HepG2 (cell line): ENCODE data around the gene KMT2E. TPM values are rescaled to one million over a fixed set of nuclear protein-coding genes. Genes with fewer than 3 reads are reported as not detected.

Experiments
- ELF3 ChIP-seq: IDR thresholded peaks from 2 replicates; pipeline ENCODE4 v1.6.1; 2016; ENCODE audit warnings: missing genetic modification reagents, missing compliant biosample characterization
- FOXC1 ChIP-seq: sonication (generic); formaldehyde crosslinking; IDR thresholded peaks from 2 replicates; pipeline ENCODE4 v1.8.0; 2022; ENCODE audit warnings: mild to moderate bottlenecking, missing genetic modification reagents, borderline replicate concordance
- HDAC6 ChIP-seq: fragments of 200-600 bp; sonication (generic); IDR thresholded peaks from 2 replicates; pipeline ENCODE4 v1.7.0; 2017; ENCODE audit warnings: mild to moderate bottlenecking, antibody characterized with exemption, low read length, low read depth
- MAZ ChIP-seq, 2 experiments: sonication (generic) in 1 of 2; formaldehyde crosslinking in 1 of 2; IDR thresholded peaks; 2 replicates each; pipeline versions ENCODE4 v1.5.0 to v1.6.1; 2012 to 2020; ENCODE audit warnings: low read depth in 2 of 2, mild to moderate bottlenecking in 2 of 2, borderline replicate concordance in 1 of 2, improper control_type of control experiment in 1 of 2, low read length in 1 of 2, missing genetic modification reagents in 1 of 2, moderate library complexity in 1 of 2
- MED8 ChIP-seq: sonication (generic); formaldehyde crosslinking; IDR thresholded peaks from 2 replicates; pipeline ENCODE4 v1.8.1; 2023; ENCODE audit warnings: mild to moderate bottlenecking, missing genetic modification reagents; ENCODE audit not compliant: insufficient replicate concordance
- MEIS2 ChIP-seq: sonication (generic); formaldehyde crosslinking; IDR thresholded peaks from 2 replicates; pipeline ENCODE4 v1.9.0; 2021; ENCODE audit warnings: mild to moderate bottlenecking, missing genetic modification reagents
- MLLT10 ChIP-seq: sonication (generic); formaldehyde crosslinking; IDR thresholded peaks from 2 replicates; pipeline ENCODE4 v1.4.0; 2020; ENCODE audit warnings: missing genetic modification reagents
- NFKB2 ChIP-seq: sonication (generic); formaldehyde crosslinking; IDR thresholded peaks from 2 replicates; pipeline ENCODE4 v1.4.0; 2020; ENCODE audit warnings: missing genetic modification reagents, borderline replicate concordance
- NPAS2 ChIP-seq: sonication (generic); formaldehyde crosslinking; IDR thresholded peaks from 2 replicates; pipeline ENCODE4 v1.8.0; 2022; ENCODE audit warnings: mild to moderate bottlenecking, missing genetic modification reagents, borderline replicate concordance
- PLRG1 ChIP-seq: fragments of 450-650 bp; conservative IDR thresholded peaks from 2 replicates; pipeline ENCODE4 v1.6.1; 2016
- RAD21 ChIP-seq: fragments of 450-650 bp; formaldehyde crosslinking; IDR thresholded peaks from 2 replicates; pipeline ENCODE4 v1.5.0; 2020; ENCODE audit warnings: mild to moderate bottlenecking
- SIN3A ChIP-seq: IDR thresholded peaks from 2 replicates; pipeline ENCODE4 v1.6.1; 2011; ENCODE audit warnings: low read depth, mild to moderate bottlenecking, control low read depth, low read length, borderline replicate concordance
- SRSF4 ChIP-seq: fragments of 200-400 bp; formaldehyde crosslinking; IDR thresholded peaks from one replicate; pipeline ENCODE4 v1.6.1; 2018; ENCODE audit warnings: mild to moderate bottlenecking, low read depth, low read length, moderate library complexity; ENCODE audit not compliant: poor library complexity, severe bottlenecking
- YEATS2 ChIP-seq: sonication (generic); formaldehyde crosslinking; IDR thresholded peaks from 2 replicates; pipeline ENCODE4 v1.4.0; 2020; ENCODE audit warnings: missing genetic modification reagents, borderline replicate concordance
- ZNF335 ChIP-seq: sonication (generic); formaldehyde crosslinking; IDR thresholded peaks from 2 replicates; pipeline ENCODE4 v1.4.0; 2020; ENCODE audit warnings: missing genetic modification reagents
- ZNF557 ChIP-seq: sonication (generic); formaldehyde crosslinking; IDR thresholded peaks from 2 replicates; pipeline ENCODE4 v1.4.0; 2020; ENCODE audit warnings: missing genetic modification reagents
- ZNF747 ChIP-seq: sonication (generic); formaldehyde crosslinking; IDR thresholded peaks from 2 replicates; pipeline ENCODE4 v1.8.1; 2023; ENCODE audit warnings: missing genetic modification reagents, mild to moderate bottlenecking, borderline replicate concordance
- ZNF773 ChIP-seq: sonication (generic); formaldehyde crosslinking; IDR thresholded peaks from 2 replicates; pipeline ENCODE4 v1.4.0; 2020; ENCODE audit warnings: missing genetic modification reagents, borderline replicate concordance
- polyA plus RNA-seq, 8 experiments: library from polyadenylated mRNA; depleted of rRNA in 3 of 8; stranded (reverse) in 7 of 8; unstranded in 1 of 8; fragments of >200 nt; fragmentation: Illumina TruSeq in 4 of 8; extraction: Trizol in 4 of 8; gene quantifications; 2 replicates each; pipeline versions ENCODE4 v1.2.1 to v1.2.3, GENCODE V29; 2011 to 2016; ENCODE audit warnings: low read depth in 4 of 8, missing spikeins in 1 of 8, mixed read lengths in 1 of 8; ENCODE audit not compliant: insufficient read depth in 1 of 8
- total RNA-seq, 5 experiments: library from RNA; depleted of rRNA; stranded (reverse); fragments of >200 nt; fragmentation: Illumina TruSeq; extraction: Trizol; gene quantifications; 2 replicates each; pipeline ENCODE4 v1.2.3, GENCODE V29; 2016; ENCODE audit warnings: low read depth in 1 of 5
- TF ChIP-seq, protein P1 (sequence below): sonication (generic); formaldehyde crosslinking; IDR thresholded peaks from 2 replicates; pipeline ENCODE4 v1.5.0; 2020; ENCODE audit warnings: mild to moderate bottlenecking, missing genetic modification reagents, moderate library complexity
- TF ChIP-seq, protein P2 (sequence below): sonication (generic); formaldehyde crosslinking; IDR thresholded peaks from 2 replicates; pipeline ENCODE4 v1.4.0; 2020; ENCODE audit warnings: mild to moderate bottlenecking, missing genetic modification reagents
- TF ChIP-seq, protein P3 (sequence below): sonication (generic); formaldehyde crosslinking; conservative IDR thresholded peaks from 2 replicates; pipeline ENCODE4 v1.8.0; 2022; ENCODE audit warnings: low read depth, missing genetic modification reagents
- TF ChIP-seq, protein P4 (sequence below): sonication (generic); formaldehyde crosslinking; IDR thresholded peaks from 2 replicates; pipeline ENCODE4 v1.5.0; 2020; ENCODE audit warnings: mild to moderate bottlenecking, low read depth, missing genetic modification reagents, borderline replicate concordance

The KMT2E gene
- total and polyA plus RNA-seq, 2 of the 13 experiments (the other 11 are each of a cell fraction or from before 2014, with no cell fraction given), result 6.3 to 24.4 TPM

DNA sequence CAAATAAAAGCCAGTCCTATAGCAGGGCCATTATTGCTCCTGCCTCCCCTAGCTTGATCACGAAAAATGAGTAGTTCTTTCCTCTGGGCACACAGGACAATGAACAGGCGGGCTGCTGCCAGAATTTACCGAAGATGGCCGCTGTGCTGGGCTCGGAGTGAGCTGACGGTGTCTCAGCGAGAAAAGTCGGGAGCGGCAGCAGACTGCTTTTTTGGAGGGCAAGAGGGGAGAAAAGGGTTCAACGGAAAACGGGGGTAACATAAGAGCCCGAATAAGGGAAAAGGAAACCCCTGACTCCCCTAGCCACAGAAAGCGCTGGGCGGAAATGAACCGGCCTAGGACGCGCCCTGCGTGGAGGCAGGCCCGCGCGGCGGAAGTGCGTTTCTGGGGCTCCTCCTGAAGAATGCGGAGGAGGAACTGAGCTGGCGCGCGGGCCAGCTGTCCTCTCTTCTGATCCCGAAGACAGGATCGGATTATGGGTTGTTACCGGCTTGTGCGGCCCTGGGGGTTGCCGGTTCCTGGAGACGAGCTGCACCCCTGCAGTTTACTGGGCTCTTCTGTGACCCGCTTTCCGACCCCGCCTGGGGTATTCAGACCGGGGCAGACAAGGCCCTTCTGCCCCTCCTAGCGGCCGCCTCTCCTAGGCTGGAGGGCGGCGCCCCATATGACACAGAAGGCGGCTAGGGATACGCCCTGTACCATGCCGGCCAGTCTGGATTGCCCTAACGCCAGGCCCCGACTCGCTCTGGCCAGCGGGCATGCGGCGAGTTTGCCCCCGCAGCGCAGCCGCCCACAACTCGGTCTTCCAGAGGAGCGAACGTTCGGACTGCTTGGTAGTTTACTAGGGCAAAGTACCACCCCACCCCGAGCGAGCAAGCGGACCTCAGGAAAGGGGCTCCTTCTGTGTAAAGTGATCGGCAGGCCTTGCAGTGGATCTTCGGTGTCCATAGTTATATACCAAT, 30.1 kb upstream of the KMT2E start (continued):
- TF ChIP-seq RAD21 (CRISPR knock-in tag), result peak; percentile 70
- no peak; the same call in 1 of the 2 replicates for TF ChIP-seq ZNF557 (CRISPR knock-in tag)
- peak; percentile 68 for TF ChIP-seq MEIS2 (CRISPR knock-in tag)
- TF ChIP-seq ELF3, result peak; percentile 77
- TF ChIP-seq HDAC6, result no peak
- peak; percentile 16 for TF ChIP-seq MED8 (CRISPR knock-in tag)
- no peak for TF ChIP-seq NPAS2 (CRISPR knock-in tag)
- TF ChIP-seq ZNF773 (CRISPR knock-in tag), result no peak
- no peak for TF ChIP-seq PLRG1
- TF ChIP-seq FOXC1 (CRISPR knock-in tag), result no peak; the same call in 1 of the 2 replicates
- peak; percentile 87; the same call in 1 of the 2 replicates for TF ChIP-seq SIN3A
- TF ChIP-seq, protein P1, sequence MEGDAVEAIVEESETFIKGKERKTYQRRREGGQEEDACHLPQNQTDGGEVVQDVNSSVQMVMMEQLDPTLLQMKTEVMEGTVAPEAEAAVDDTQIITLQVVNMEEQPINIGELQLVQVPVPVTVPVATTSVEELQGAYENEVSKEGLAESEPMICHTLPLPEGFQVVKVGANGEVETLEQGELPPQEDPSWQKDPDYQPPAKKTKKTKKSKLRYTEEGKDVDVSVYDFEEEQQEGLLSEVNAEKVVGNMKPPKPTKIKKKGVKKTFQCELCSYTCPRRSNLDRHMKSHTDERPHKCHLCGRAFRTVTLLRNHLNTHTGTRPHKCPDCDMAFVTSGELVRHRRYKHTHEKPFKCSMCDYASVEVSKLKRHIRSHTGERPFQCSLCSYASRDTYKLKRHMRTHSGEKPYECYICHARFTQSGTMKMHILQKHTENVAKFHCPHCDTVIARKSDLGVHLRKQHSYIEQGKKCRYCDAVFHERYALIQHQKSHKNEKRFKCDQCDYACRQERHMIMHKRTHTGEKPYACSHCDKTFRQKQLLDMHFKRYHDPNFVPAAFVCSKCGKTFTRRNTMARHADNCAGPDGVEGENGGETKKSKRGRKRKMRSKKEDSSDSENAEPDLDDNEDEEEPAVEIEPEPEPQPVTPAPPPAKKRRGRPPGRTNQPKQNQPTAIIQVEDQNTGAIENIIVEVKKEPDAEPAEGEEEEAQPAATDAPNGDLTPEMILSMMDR (CRISPR knock-in tag), result peak; percentile 72
- TF ChIP-seq ZNF335 (CRISPR knock-in tag), result peak; percentile 80
- TF ChIP-seq ZNF747, result no peak
- TF ChIP-seq NFKB2 (CRISPR knock-in tag), result no peak; the same call in none of the 2 replicates
- TF ChIP-seq, protein P2, sequence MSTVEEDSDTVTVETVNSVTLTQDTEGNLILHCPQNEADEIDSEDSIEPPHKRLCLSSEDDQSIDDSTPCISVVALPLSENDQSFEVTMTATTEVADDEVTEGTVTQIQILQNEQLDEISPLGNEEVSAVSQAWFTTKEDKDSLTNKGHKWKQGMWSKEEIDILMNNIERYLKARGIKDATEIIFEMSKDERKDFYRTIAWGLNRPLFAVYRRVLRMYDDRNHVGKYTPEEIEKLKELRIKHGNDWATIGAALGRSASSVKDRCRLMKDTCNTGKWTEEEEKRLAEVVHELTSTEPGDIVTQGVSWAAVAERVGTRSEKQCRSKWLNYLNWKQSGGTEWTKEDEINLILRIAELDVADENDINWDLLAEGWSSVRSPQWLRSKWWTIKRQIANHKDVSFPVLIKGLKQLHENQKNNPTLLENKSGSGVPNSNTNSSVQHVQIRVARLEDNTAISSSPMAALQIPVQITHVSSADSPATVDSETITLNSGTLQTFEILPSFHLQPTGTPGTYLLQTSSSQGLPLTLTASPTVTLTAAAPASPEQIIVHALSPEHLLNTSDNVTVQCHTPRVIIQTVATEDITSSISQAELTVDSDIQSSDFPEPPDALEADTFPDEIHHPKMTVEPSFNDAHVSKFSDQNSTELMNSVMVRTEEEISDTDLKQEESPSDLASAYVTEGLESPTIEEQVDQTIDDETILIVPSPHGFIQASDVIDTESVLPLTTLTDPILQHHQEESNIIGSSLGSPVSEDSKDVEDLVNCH, result no peak
- TF ChIP-seq MAZ (IDR thresholded peaks at IDR 0.05; ENCODE audit: borderline replicate concordance, low read depth, low read length), result no peak
- TF ChIP-seq MAZ (CRISPR knock-in tag; IDR thresholded peaks at IDR 0.05; ENCODE audit: low read depth), result peak; percentile 75; the same call in 1 of the 2 replicates
- TF ChIP-seq, protein P3, sequence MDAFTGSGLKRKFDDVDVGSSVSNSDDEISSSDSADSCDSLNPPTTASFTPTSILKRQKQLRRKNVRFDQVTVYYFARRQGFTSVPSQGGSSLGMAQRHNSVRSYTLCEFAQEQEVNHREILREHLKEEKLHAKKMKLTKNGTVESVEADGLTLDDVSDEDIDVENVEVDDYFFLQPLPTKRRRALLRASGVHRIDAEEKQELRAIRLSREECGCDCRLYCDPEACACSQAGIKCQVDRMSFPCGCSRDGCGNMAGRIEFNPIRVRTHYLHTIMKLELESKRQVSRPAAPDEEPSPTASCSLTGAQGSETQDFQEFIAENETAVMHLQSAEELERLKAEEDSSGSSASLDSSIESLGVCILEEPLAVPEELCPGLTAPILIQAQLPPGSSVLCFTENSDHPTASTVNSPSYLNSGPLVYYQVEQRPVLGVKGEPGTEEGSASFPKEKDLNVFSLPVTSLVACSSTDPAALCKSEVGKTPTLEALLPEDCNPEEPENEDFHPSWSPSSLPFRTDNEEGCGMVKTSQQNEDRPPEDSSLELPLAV, result no peak
- TF ChIP-seq, protein P4, sequence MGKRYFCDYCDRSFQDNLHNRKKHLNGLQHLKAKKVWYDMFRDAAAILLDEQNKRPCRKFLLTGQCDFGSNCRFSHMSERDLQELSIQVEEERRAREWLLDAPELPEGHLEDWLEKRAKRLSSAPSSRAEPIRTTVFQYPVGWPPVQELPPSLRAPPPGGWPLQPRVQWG (CRISPR knock-in tag), result no peak
- TF ChIP-seq SRSF4, result no peak
- no peak for TF ChIP-seq MLLT10
- TF ChIP-seq YEATS2, result peak; percentile 57; the same call in 1 of the 2 replicates
